ENCODE measurements around the gene MXI1.

GRCh38 chr10:110304394-110304779, 97.0 kb downstream of the MXI1 start:
- TF ChIP-seq, protein P1, sequence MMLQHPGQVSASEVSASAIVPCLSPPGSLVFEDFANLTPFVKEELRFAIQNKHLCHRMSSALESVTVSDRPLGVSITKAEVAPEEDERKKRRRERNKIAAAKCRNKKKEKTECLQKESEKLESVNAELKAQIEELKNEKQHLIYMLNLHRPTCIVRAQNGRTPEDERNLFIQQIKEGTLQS (IDR thresholded peaks at IDR 0.05) = no peak
- TF ChIP-seq, protein P2, sequence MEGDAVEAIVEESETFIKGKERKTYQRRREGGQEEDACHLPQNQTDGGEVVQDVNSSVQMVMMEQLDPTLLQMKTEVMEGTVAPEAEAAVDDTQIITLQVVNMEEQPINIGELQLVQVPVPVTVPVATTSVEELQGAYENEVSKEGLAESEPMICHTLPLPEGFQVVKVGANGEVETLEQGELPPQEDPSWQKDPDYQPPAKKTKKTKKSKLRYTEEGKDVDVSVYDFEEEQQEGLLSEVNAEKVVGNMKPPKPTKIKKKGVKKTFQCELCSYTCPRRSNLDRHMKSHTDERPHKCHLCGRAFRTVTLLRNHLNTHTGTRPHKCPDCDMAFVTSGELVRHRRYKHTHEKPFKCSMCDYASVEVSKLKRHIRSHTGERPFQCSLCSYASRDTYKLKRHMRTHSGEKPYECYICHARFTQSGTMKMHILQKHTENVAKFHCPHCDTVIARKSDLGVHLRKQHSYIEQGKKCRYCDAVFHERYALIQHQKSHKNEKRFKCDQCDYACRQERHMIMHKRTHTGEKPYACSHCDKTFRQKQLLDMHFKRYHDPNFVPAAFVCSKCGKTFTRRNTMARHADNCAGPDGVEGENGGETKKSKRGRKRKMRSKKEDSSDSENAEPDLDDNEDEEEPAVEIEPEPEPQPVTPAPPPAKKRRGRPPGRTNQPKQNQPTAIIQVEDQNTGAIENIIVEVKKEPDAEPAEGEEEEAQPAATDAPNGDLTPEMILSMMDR (IDR thresholded peaks at IDR 0.05; ENCODE audit: low read depth, low read length, missing input control) = no peak
- TF ChIP-seq EGR1 (IDR thresholded peaks at IDR 0.05; ENCODE audit: low read depth in 2 of 2) (no peak), FOXA1 (IDR thresholded peaks at IDR 0.05) (no peak), NR2F2 (IDR thresholded peaks at IDR 0.05) (no peak), MAX (IDR thresholded peaks at IDR 0.05) (no peak), JUND (IDR thresholded peaks at IDR 0.05) (no peak), GABPA (IDR thresholded peaks at IDR 0.05 in 1 of 2, conservative IDR thresholded peaks at IDR 0.05 in 1 of 2) (no peak), RAD21 (IDR thresholded peaks at IDR 0.05) (no peak)
- TF ChIP-seq, protein P3, sequence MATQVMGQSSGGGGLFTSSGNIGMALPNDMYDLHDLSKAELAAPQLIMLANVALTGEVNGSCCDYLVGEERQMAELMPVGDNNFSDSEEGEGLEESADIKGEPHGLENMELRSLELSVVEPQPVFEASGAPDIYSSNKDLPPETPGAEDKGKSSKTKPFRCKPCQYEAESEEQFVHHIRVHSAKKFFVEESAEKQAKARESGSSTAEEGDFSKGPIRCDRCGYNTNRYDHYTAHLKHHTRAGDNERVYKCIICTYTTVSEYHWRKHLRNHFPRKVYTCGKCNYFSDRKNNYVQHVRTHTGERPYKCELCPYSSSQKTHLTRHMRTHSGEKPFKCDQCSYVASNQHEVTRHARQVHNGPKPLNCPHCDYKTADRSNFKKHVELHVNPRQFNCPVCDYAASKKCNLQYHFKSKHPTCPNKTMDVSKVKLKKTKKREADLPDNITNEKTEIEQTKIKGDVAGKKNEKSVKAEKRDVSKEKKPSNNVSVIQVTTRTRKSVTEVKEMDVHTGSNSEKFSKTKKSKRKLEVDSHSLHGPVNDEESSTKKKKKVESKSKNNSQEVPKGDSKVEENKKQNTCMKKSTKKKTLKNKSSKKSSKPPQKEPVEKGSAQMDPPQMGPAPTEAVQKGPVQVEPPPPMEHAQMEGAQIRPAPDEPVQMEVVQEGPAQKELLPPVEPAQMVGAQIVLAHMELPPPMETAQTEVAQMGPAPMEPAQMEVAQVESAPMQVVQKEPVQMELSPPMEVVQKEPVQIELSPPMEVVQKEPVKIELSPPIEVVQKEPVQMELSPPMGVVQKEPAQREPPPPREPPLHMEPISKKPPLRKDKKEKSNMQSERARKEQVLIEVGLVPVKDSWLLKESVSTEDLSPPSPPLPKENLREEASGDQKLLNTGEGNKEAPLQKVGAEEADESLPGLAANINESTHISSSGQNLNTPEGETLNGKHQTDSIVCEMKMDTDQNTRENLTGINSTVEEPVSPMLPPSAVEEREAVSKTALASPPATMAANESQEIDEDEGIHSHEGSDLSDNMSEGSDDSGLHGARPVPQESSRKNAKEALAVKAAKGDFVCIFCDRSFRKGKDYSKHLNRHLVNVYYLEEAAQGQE (IDR thresholded peaks at IDR 0.05) = no peak
- TF ChIP-seq, protein P4, sequence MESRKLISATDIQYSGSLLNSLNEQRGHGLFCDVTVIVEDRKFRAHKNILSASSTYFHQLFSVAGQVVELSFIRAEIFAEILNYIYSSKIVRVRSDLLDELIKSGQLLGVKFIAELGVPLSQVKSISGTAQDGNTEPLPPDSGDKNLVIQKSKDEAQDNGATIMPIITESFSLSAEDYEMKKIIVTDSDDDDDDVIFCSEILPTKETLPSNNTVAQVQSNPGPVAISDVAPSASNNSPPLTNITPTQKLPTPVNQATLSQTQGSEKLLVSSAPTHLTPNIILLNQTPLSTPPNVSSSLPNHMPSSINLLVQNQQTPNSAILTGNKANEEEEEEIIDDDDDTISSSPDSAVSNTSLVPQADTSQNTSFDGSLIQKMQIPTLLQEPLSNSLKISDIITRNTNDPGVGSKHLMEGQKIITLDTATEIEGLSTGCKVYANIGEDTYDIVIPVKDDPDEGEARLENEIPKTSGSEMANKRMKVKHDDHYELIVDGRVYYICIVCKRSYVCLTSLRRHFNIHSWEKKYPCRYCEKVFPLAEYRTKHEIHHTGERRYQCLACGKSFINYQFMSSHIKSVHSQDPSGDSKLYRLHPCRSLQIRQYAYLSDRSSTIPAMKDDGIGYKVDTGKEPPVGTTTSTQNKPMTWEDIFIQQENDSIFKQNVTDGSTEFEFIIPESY (IDR thresholded peaks at IDR 0.05) = no peak
